Measurements from ENCODE around the gene NOS3.

- TF ChIP-seq POLR2AphosphoS5 (IDR thresholded peaks at IDR 0.05; ENCODE audit: low read depth) (no peak), EZH2 (IDR thresholded peaks at IDR 0.05; ENCODE audit: low read depth, unreplicated experiment) (no peak), CREB1 (CRISPR knock-in tag; IDR thresholded peaks at IDR 0.05; ENCODE audit: low read depth) (no peak), EZH2phosphoT487 (IDR thresholded peaks at IDR 0.05; ENCODE audit: unreplicated experiment) (no peak), ZNF331 (CRISPR knock-in tag; IDR thresholded peaks at IDR 0.05; ENCODE audit: low read depth) (no peak), NANOG (IDR thresholded peaks at IDR 0.05; ENCODE audit: borderline replicate concordance) (no peak), JUNB (IDR thresholded peaks at IDR 0.05; ENCODE audit: unreplicated experiment) (no peak)
- TF ChIP-seq, protein P1, sequence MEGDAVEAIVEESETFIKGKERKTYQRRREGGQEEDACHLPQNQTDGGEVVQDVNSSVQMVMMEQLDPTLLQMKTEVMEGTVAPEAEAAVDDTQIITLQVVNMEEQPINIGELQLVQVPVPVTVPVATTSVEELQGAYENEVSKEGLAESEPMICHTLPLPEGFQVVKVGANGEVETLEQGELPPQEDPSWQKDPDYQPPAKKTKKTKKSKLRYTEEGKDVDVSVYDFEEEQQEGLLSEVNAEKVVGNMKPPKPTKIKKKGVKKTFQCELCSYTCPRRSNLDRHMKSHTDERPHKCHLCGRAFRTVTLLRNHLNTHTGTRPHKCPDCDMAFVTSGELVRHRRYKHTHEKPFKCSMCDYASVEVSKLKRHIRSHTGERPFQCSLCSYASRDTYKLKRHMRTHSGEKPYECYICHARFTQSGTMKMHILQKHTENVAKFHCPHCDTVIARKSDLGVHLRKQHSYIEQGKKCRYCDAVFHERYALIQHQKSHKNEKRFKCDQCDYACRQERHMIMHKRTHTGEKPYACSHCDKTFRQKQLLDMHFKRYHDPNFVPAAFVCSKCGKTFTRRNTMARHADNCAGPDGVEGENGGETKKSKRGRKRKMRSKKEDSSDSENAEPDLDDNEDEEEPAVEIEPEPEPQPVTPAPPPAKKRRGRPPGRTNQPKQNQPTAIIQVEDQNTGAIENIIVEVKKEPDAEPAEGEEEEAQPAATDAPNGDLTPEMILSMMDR (conservative IDR thresholded peaks at IDR 0.05; ENCODE audit: low read depth in 2 of 2) = no peak
- TF ChIP-seq, protein P2, sequence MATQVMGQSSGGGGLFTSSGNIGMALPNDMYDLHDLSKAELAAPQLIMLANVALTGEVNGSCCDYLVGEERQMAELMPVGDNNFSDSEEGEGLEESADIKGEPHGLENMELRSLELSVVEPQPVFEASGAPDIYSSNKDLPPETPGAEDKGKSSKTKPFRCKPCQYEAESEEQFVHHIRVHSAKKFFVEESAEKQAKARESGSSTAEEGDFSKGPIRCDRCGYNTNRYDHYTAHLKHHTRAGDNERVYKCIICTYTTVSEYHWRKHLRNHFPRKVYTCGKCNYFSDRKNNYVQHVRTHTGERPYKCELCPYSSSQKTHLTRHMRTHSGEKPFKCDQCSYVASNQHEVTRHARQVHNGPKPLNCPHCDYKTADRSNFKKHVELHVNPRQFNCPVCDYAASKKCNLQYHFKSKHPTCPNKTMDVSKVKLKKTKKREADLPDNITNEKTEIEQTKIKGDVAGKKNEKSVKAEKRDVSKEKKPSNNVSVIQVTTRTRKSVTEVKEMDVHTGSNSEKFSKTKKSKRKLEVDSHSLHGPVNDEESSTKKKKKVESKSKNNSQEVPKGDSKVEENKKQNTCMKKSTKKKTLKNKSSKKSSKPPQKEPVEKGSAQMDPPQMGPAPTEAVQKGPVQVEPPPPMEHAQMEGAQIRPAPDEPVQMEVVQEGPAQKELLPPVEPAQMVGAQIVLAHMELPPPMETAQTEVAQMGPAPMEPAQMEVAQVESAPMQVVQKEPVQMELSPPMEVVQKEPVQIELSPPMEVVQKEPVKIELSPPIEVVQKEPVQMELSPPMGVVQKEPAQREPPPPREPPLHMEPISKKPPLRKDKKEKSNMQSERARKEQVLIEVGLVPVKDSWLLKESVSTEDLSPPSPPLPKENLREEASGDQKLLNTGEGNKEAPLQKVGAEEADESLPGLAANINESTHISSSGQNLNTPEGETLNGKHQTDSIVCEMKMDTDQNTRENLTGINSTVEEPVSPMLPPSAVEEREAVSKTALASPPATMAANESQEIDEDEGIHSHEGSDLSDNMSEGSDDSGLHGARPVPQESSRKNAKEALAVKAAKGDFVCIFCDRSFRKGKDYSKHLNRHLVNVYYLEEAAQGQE (IDR thresholded peaks at IDR 0.05; ENCODE audit: unreplicated experiment) = no peak
- TF ChIP-seq, protein P3, sequence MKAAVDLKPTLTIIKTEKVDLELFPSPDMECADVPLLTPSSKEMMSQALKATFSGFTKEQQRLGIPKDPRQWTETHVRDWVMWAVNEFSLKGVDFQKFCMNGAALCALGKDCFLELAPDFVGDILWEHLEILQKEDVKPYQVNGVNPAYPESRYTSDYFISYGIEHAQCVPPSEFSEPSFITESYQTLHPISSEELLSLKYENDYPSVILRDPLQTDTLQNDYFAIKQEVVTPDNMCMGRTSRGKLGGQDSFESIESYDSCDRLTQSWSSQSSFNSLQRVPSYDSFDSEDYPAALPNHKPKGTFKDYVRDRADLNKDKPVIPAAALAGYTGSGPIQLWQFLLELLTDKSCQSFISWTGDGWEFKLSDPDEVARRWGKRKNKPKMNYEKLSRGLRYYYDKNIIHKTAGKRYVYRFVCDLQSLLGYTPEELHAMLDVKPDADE (IDR thresholded peaks at IDR 0.05) = no peak
These were observed 19.4 kb upstream of the NOS3 start for GRCh38 chr7:150971242-150972022.

All from GM23338 (cell line).